ENCODE data around the gene PLEKHH1.
A peak's percentile ranks its signal among the peaks of the same experiment; 100 is the strongest.
"Not testable (repeated sequence)": the region's sequence is repeated elsewhere in the genome, so short reads cannot be mapped to it uniquely, and the experiment has no call there.

Gene PLEKHH1

GRCh38 chr14:67583711-67584644 is 50.9 kb downstream of the PLEKHH1 start:
- no peak for DNase-seq (ENCODE audit: low read depth)

- DNase-seq (ENCODE audit: low read depth): no peak
Measured at GRCh38 chr14:67584978-67585377, 51.9 kb downstream of the PLEKHH1 start.

GRCh38 chr14:67586369-67586768 is 53.3 kb downstream of the PLEKHH1 start:
- DNase-seq (ENCODE audit: low read depth): no peak

- no peak for DNase-seq (ENCODE audit: low read depth)
Measured at GRCh38 chr14:67589204-67589770, 56.2 kb downstream of the PLEKHH1 start.

GRCh38 chr14:67593650-67594049 is 60.6 kb downstream of the PLEKHH1 start:
- DNase-seq (ENCODE audit: low read depth): not testable (repeated sequence)

GRCh38 chr14:67595392-67595791 is 62.3 kb downstream of the PLEKHH1 start:
- no peak for DNase-seq (ENCODE audit: low read depth)

- DNase-seq (ENCODE audit: low read depth): peak; percentile 63
Measured at GRCh38 chr14:67599698-67600561, 66.8 kb downstream of the PLEKHH1 start, which contains the start of gene PIGH. Gene PIGH (minus strand): TSS chr14:67600268. CDS start chr14:67600203, 65 bp downstream.

GRCh38 chr14:67600562-67600974 is 67.5 kb downstream of the PLEKHH1 start:
- not testable (repeated sequence) for DNase-seq (ENCODE audit: low read depth)

GRCh38 chr14:67602076-67602475 is 69.0 kb downstream of the PLEKHH1 start:
- no peak for DNase-seq (ENCODE audit: low read depth)

- DNase-seq (ENCODE audit: low read depth): no peak
Measured at GRCh38 chr14:67602995-67603545, 70.0 kb downstream of the PLEKHH1 start.

GRCh38 chr14:67607646-67608045 is 74.6 kb downstream of the PLEKHH1 start:
- DNase-seq (ENCODE audit: low read depth): no peak

GRCh38 chr14:67609642-67610310 is 76.7 kb downstream of the PLEKHH1 start:
- DNase-seq (ENCODE audit: low read depth): no peak

- no peak for DNase-seq (ENCODE audit: low read depth)
Measured at GRCh38 chr14:67610491-67610890, 77.4 kb downstream of the PLEKHH1 start.

GRCh38 chr14:67618617-67619063 is 85.5 kb downstream of the PLEKHH1 start:
- no peak for DNase-seq (ENCODE audit: low read depth)

GRCh38 chr14:67619446-67620216 is 86.5 kb downstream of the PLEKHH1 start, which contains the start of gene ARG2:
Gene ARG2 (plus strand): TSS chr14:67619920. CDS start chr14:67619978, 58 bp downstream.
- DNase-seq (ENCODE audit: low read depth): peak; percentile 74

- DNase-seq (ENCODE audit: low read depth): no peak
Measured at GRCh38 chr14:67620217-67620785, 87.2 kb downstream of the PLEKHH1 start.

GRCh38 chr14:67622675-67623074 is 89.6 kb downstream of the PLEKHH1 start:
- DNase-seq (ENCODE audit: low read depth): no peak

GRCh38 chr14:67623114-67623513 is 90.0 kb downstream of the PLEKHH1 start:
- DNase-seq (ENCODE audit: low read depth): no peak

GRCh38 chr14:67626131-67626530 is 93.0 kb downstream of the PLEKHH1 start:
- DNase-seq (ENCODE audit: low read depth): not testable (repeated sequence)

- DNase-seq (ENCODE audit: low read depth): no peak
Measured at GRCh38 chr14:67627519-67627918, 94.4 kb downstream of the PLEKHH1 start.

Measured in CMK (cell line).